ENCODE data around the gene AGTRAP. TPM values are rescaled to one million over a fixed set of nuclear protein-coding genes. Genes with fewer than 3 reads are reported as not detected.

Gene AGTRAP
- total and polyA plus RNA-seq, 9 of the 15 experiments (the other 6 are each of a cell fraction or from before 2014, with no cell fraction given), result 26.8 to 105 (median 57.5) TPM

- TF ChIP-seq CHD7 (IDR thresholded peaks at IDR 0.05; ENCODE audit: low read depth, low read length) (no peak), ZBTB1 (CRISPR knock-in tag; IDR thresholded peaks at IDR 0.05; ENCODE audit: borderline replicate concordance, low read depth) (no peak), HLTF (IDR thresholded peaks at IDR 0.05) (no peak), CBX3 (IDR thresholded peaks at IDR 0.05; ENCODE audit: borderline replicate concordance in 1 of 2, low read length in 2 of 2) (no peak), E4F1 (CRISPR knock-in tag; IDR thresholded peaks at IDR 0.05; ENCODE audit: borderline replicate concordance) (no peak), CREB3L1 (IDR thresholded peaks at IDR 0.05; ENCODE audit: borderline replicate concordance, low read depth) (no peak), FOSL1 (tag; conservative IDR thresholded peaks at IDR 0.05) (peak; percentile 90), SMARCA4 (IDR thresholded peaks at IDR 0.05) (peak; percentile 75; the same call in 1 of the 2 replicates), ZBTB2 (IDR thresholded peaks at IDR 0.05) (no peak), CREB1 (IDR thresholded peaks at IDR 0.05) (no peak), CREB1 (CRISPR knock-in tag; IDR thresholded peaks at IDR 0.05) (no peak)
These were observed 42.8 kb upstream of the AGTRAP start (continued) for GRCh38 chr1:11693024-11693590.
